HEK293 (cell line): ENCODE results near the gene KCNK2.
A peak's percentile ranks its signal among the peaks of the same experiment; 100 is the strongest.

Experiments used
- CTCF ChIA-PET: fragments of 350-600 bp; formaldehyde crosslinking; extraction: SDS; loops from one replicate; lab custom pipeline; 2021; ENCODE audit warnings: antibody characterized with exemption; lab: Yijun Ruan, JAX
- POLR2A ChIA-PET: fragments of 300-600 bp; formaldehyde crosslinking; extraction: SDS; loops from one replicate; lab custom pipeline; 2020; ENCODE audit warnings: antibody characterized with exemption, inconsistent platforms; lab: Yijun Ruan, JAX
- H3K27ac ChIP-seq: fragments of 200-500 bp; sonication (Bioruptor generic); 2 replicates; pipeline ENCODE4 v1.5.1; 2014; ENCODE audit warnings: low read depth, low read length, control low read depth, inconsistent platforms; ENCODE audit errors: extremely low read depth
- H3K36me3 ChIP-seq, 2 experiments: fragments of 200-500 bp in 1 of 2; sonication (Bioruptor generic) in 1 of 2; 1 replicate in 1 of 2; 2 replicates in 1 of 2; pipeline ENCODE4 v1.5.1; 2014 to 2017; ENCODE audit warnings: inconsistent platforms in 2 of 2, low read length in 2 of 2; ENCODE audit not compliant: control insufficient read depth in 2 of 2, insufficient read depth in 1 of 2
- H3K4me1 ChIP-seq: fragments of 200-500 bp; sonication (Bioruptor generic); 2 replicates; pipeline ENCODE4 v1.5.1; 2014; ENCODE audit warnings: mild to moderate bottlenecking, low read length, inconsistent platforms; ENCODE audit not compliant: control insufficient read depth, insufficient read depth
- H3K4me3 ChIP-seq: 2 replicates; pipeline ENCODE4 v1.5.1; 2011; ENCODE audit warnings: low read depth, mild to moderate bottlenecking, control low read depth, low read length, moderate library complexity
- H3K9me3 ChIP-seq: fragments of 200-500 bp; sonication (Bioruptor generic); 2 replicates; pipeline ENCODE4 v1.5.1; 2014; ENCODE audit warnings: low read depth, low read length, inconsistent platforms; ENCODE audit not compliant: control insufficient read depth, insufficient read depth
- BCL6B ChIP-seq: fragments of 450-650 bp; formaldehyde crosslinking; IDR thresholded peaks from 2 replicates; pipeline ENCODE4 v1.5.1; 2017; ENCODE audit warnings: missing biosample characterization, missing genetic modification characterization
- EGR2 ChIP-seq: fragments of 450-650 bp; formaldehyde crosslinking; IDR thresholded peaks from 2 replicates; pipeline ENCODE4 v1.5.1; 2016; ENCODE audit warnings: low read depth, missing biosample characterization, missing genetic modification characterization
- KLF7 ChIP-seq: fragments of 450-650 bp; formaldehyde crosslinking; IDR thresholded peaks from 2 replicates; pipeline ENCODE4 v1.5.1; 2016; ENCODE audit warnings: missing biosample characterization, missing genetic modification characterization, borderline replicate concordance
- REST ChIP-seq: fragments of 450-650 bp; formaldehyde crosslinking; IDR thresholded peaks from 2 replicates; pipeline ENCODE4 v1.5.1; 2016; ENCODE audit warnings: missing biosample characterization, missing genetic modification characterization
- SP7 ChIP-seq: fragments of 450-650 bp; formaldehyde crosslinking; IDR thresholded peaks from 2 replicates; pipeline ENCODE4 v1.5.1; 2016; ENCODE audit warnings: missing biosample characterization, missing genetic modification characterization
- ZBTB48 ChIP-seq: fragments of 450-650 bp; formaldehyde crosslinking; IDR thresholded peaks from 2 replicates; pipeline ENCODE4 v1.5.1; 2016; ENCODE audit warnings: missing biosample characterization, missing genetic modification characterization
- ZBTB6 ChIP-seq: fragments of 450-650 bp; formaldehyde crosslinking; IDR thresholded peaks from 2 replicates; pipeline ENCODE4 v1.5.1; 2017; ENCODE audit warnings: missing biosample characterization, missing genetic modification characterization
- ZNF112 ChIP-seq: fragments of 450-650 bp; formaldehyde crosslinking; IDR thresholded peaks from 2 replicates; pipeline ENCODE4 v1.5.0; 2017; ENCODE audit warnings: missing biosample characterization, missing genetic modification characterization
- ZNF121 ChIP-seq: fragments of 450-650 bp; formaldehyde crosslinking; IDR thresholded peaks from 2 replicates; pipeline ENCODE4 v1.5.1; 2016; ENCODE audit warnings: missing biosample characterization, missing genetic modification characterization
- ZNF138 ChIP-seq: fragments of 450-650 bp; formaldehyde crosslinking; IDR thresholded peaks from 2 replicates; pipeline ENCODE4 v1.5.1; 2016; ENCODE audit warnings: missing biosample characterization, missing genetic modification characterization, borderline replicate concordance
- ZNF19 ChIP-seq: fragments of 450-650 bp; formaldehyde crosslinking; IDR thresholded peaks from 2 replicates; pipeline ENCODE4; 2016; ENCODE audit warnings: missing biosample characterization, missing genetic modification characterization, low read depth
- ZNF202 ChIP-seq: fragments of 450-650 bp; formaldehyde crosslinking; IDR thresholded peaks from 2 replicates; pipeline ENCODE4 v1.5.1; 2016; ENCODE audit warnings: missing biosample characterization, missing genetic modification characterization, borderline replicate concordance
- ZNF214 ChIP-seq: fragments of 450-650 bp; formaldehyde crosslinking; IDR thresholded peaks from 2 replicates; pipeline ENCODE4 v1.5.1; 2017; ENCODE audit warnings: missing biosample characterization, mild to moderate bottlenecking, missing genetic modification characterization, borderline replicate concordance
- ZNF221 ChIP-seq: fragments of 450-650 bp; formaldehyde crosslinking; IDR thresholded peaks from 2 replicates; pipeline ENCODE4 v1.5.1; 2017; ENCODE audit warnings: missing biosample characterization, missing genetic modification characterization, borderline replicate concordance
- ZNF280C ChIP-seq: fragments of 450-650 bp; formaldehyde crosslinking; IDR thresholded peaks from 2 replicates; pipeline ENCODE4 v1.5.1; 2016; ENCODE audit warnings: missing biosample characterization, missing genetic modification characterization
- ZNF426 ChIP-seq: fragments of 450-650 bp; formaldehyde crosslinking; IDR thresholded peaks from 2 replicates; pipeline ENCODE4 v1.5.1; 2017; ENCODE audit warnings: missing biosample characterization, missing genetic modification characterization, mild to moderate bottlenecking, inconsistent platforms, moderate library complexity
- ZNF555 ChIP-seq: fragments of 450-650 bp; formaldehyde crosslinking; conservative IDR thresholded peaks from 2 replicates; pipeline ENCODE4 v1.5.1; 2017; ENCODE audit warnings: missing biosample characterization, mild to moderate bottlenecking, missing genetic modification characterization, inconsistent platforms
- ZNF623 ChIP-seq: fragments of 450-650 bp; formaldehyde crosslinking; IDR thresholded peaks from 2 replicates; pipeline ENCODE4 v1.5.1; 2016; ENCODE audit warnings: missing biosample characterization, missing genetic modification characterization

Gene KCNK2

GRCh38 chr1:215079456-215079855 lies 3.1 kb upstream of the KCNK2 start:
- POLR2A ChIA-PET: no interaction called here
- Histone ChIP-seq H3K4me1 (no peaks in the 10 kb centered on the region), H3K27ac (no peak overlapping the region), H3K4me3 (no peak overlapping the region), H3K9me3 (no peaks in the 10 kb centered on the region)
- no peak for TF ChIP-seq ZNF19 (tag by site-specific recombination)
- no peak for TF ChIP-seq ZNF623 (tag by site-specific recombination)
- TF ChIP-seq ZNF214 (tag by site-specific recombination): no peak
- TF ChIP-seq SP7: no peak
- TF ChIP-seq ZBTB48 (tag by site-specific recombination): no peak
- no peak for TF ChIP-seq ZNF112 (tag by site-specific recombination)
- TF ChIP-seq, all 188 proteins: peak for 0
- CTCF ChIA-PET: no interaction called here
- H3K36me3 ChIP-seq: no peaks in the 10 kb centered on the region

- Histone ChIP-seq H3K36me3 (no peaks in the 10 kb centered on the region), H3K9me3 (no peaks in the 10 kb centered on the region), H3K27ac (no peak overlapping the region)
- CTCF ChIA-PET: interaction anchor here (0.5 kb wide), 1 partner anchor 57 kb away, joined by 3 read pairs; no protein-coding TSS in a partner anchor
- TF ChIP-seq KLF7 (tag by site-specific recombination) (no peak), ZNF426 (tag by site-specific recombination) (no peak), EGR2 (tag by site-specific recombination) (no peak), ZNF280C (tag by site-specific recombination) (no peak), REST (tag by site-specific recombination) (no peak), ZNF555 (tag by site-specific recombination) (no peak), ZNF138 (tag by site-specific recombination) (no peak), ZBTB6 (no peak), ZNF221 (no peak), ZNF202 (tag by site-specific recombination) (no peak), BCL6B (no peak), ZNF121 (tag by site-specific recombination) (no peak)
- TF ChIP-seq, all 188 proteins: peak for 0
- H3K4me3 ChIP-seq: peak overlapping the region; percentile 54; the same call in 1 of the 2 replicates
- H3K4me1 ChIP-seq: no peaks in the 10 kb centered on the region
- POLR2A ChIA-PET: no interaction called here
Measured at GRCh38 chr1:215081661-215082531, 641 bp upstream of the KCNK2 start.
